GM12864 (cell line): ENCODE results near the gene FBP2.
"Not testable (repeated sequence)": the region's sequence is repeated elsewhere in the genome, so short reads cannot be mapped to it uniquely, and the experiment has no call there.

Source experiments
- DNase-seq: peaks from one replicate; pipeline ENCODE4 v3.0.0-alpha.2; 2011; ENCODE audit warnings: low read depth
- H3K4me3 ChIP-seq: 2 replicates; pipeline ENCODE4 v1.5.1; 2011; ENCODE audit warnings: mild to moderate bottlenecking, low read depth, low read length, control low read depth
- CTCF ChIP-seq: IDR thresholded peaks from 2 replicates; pipeline ENCODE4 v1.5.1; 2011; ENCODE audit warnings: low read depth, mild to moderate bottlenecking, moderate library complexity, low read length, control low read depth, inconsistent platforms; ENCODE audit errors: missing control alignments

The FBP2 gene

GRCh38 chr9:94599102-94599501 lies 5.5 kb upstream of the FBP2 start:
- no peak for DNase-seq
- H3K4me3 ChIP-seq: no peak overlapping the region
- TF ChIP-seq CTCF: no peak

- DNase-seq: not testable (repeated sequence)
Measured at GRCh38 chr9:94592683-94593082, 941 bp downstream of the FBP2 start.

DNA sequence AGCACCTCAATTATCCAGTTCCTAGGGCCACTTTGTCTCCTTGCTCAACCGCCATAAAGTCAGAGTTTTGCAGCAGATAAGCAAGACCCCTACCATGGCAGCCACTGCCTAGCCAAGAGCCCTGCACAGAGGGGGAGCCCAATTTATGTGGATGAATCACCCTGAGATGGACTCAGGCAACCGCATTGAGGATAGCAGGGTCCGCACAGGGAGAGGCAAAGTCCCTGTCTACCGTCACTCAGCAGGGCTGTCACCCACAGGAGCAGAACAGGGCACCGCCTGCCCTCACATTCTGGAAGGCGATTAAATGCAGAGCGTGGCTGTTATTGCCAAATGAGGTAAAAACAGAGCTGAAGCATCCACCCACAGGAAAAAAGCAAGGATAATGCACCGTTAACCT lies 1.7 kb downstream of the FBP2 start:
- H3K4me3 ChIP-seq: no peak overlapping the region
- no peak for TF ChIP-seq CTCF
- DNase-seq: no peak

More at GRCh38 chr9:94592683-94593082, 941 bp downstream of the FBP2 start:
- H3K4me3 ChIP-seq: not testable (repeated sequence)

- H3K4me3 ChIP-seq, DNase-seq: not testable (repeated sequence)
Measured at GRCh38 chr9:94591046-94591545, 2.5 kb downstream of the FBP2 start.

DNA sequence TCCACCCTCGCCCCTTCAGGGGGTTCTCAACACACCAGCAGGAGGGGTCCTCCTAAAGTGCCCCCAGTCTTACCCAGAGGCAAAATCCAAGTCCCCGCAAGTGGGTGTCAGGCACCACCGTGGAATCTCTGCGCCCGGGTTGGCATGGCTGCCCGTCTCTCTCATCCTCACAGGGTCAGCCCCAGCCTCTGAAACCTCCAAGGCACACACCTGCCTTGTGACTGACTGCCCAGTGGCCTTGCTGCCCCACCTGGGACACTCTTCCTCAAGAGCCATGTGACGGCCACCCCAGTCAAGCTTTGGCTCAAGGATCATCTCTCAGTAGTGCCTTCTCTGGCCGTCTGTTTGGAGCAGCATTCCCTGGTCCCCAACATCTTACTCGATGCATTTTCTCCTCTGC lies 4.9 kb downstream of the FBP2 start:
- no peak for TF ChIP-seq CTCF

GRCh38 chr9:94586814-94587213 lies 6.8 kb downstream of the FBP2 start:
- no peak for TF ChIP-seq CTCF
- H3K4me3 ChIP-seq: no peak overlapping the region
- DNase-seq: no peak

More for the DNA sequence above, 4.9 kb downstream of the FBP2 start:
- no peak overlapping the region for H3K4me3 ChIP-seq
- DNase-seq: no peak

DNA sequence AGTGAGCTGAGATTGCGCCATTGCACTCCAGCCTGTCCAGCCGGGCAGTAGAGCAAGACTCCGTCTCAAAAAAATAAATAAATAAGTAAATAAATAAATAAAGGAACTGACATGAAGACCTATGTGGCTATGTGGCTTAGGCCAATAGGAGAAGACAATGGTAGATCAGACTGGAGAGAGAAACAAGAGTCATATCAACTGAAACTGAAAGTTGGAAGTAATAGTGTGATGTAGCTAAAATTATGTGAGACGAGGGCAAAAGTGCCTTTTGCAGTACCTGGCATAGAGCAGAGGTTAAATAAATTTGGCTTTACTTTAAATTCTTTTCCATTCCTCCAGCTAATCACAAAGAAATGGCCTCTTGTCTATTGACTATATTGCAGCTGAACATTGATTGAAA lies 7.3 kb downstream of the FBP2 start:
- DNase-seq: no peak
- no peak overlapping the region for H3K4me3 ChIP-seq
- TF ChIP-seq CTCF: no peak

GRCh38 chr9:94584555-94584954 lies 9.1 kb downstream of the FBP2 start:
- no peak for TF ChIP-seq CTCF
- DNase-seq: no peak
- no peak overlapping the region for H3K4me3 ChIP-seq
